ENCODE data around the gene PHLDA2.

- TF ChIP-seq CTCF (conservative IDR thresholded peaks at IDR 0.05; ENCODE audit: low read length) (peak; percentile 60), EZH2phosphoT487 (IDR thresholded peaks at IDR 0.05; ENCODE audit: borderline replicate concordance, low read depth, low read length) (no peak)
These were observed 36.2 kb downstream of the PHLDA2 start for GRCh38 chr11:2892967-2893528.

Measured in OCI-LY7 (cell line).